Natural killer cell (primary cell): ENCODE results near the gene HOXA10. TPM values are rescaled to one million over a fixed set of nuclear protein-coding genes. Genes with fewer than 3 reads are reported as not detected.

ENCODE experiments used
- ATAC-seq, 3 donors: fragments of 150-1000 bp in 2 of 3; fragments of 200-7000 bp in 1 of 3; cut with Tn5 transposase; 1 replicate in 1 of 3; 2 replicates in 2 of 3; pipeline ENCODE4 v1.10.0; 2021; ENCODE audit warnings: mild to moderate bottlenecking in 2 of 3, moderate library complexity in 2 of 3
- DNase-seq, 2 donors: peaks; one replicate each; pipeline versions ENCODE4 v3.0.0 to v3.0.0-alpha.2; 2013 to 2021; ENCODE audit warnings: mixed read lengths in 1 of 2
- H3K27ac ChIP-seq: one replicate; pipeline ENCODE4 v1.5.1; 2013; ENCODE audit warnings: mild to moderate bottlenecking, low read length
- H3K27me3 ChIP-seq: one replicate; pipeline ENCODE4 v1.6.1; 2013; ENCODE audit warnings: low read length; ENCODE audit not compliant: control insufficient read depth, insufficient read depth
- H3K36me3 ChIP-seq: one replicate; pipeline ENCODE4 v1.6.1; 2013; ENCODE audit warnings: low read length; ENCODE audit not compliant: control insufficient read depth, insufficient read depth
- H3K4me1 ChIP-seq: one replicate; pipeline ENCODE4 v1.6.1; 2013; ENCODE audit warnings: low read length; ENCODE audit not compliant: control insufficient read depth, insufficient read depth
- H3K4me3 ChIP-seq: one replicate; pipeline ENCODE4 v1.5.1; 2013; ENCODE audit warnings: low read length
- H3K9me3 ChIP-seq: one replicate; pipeline ENCODE4 v1.6.1; 2013; ENCODE audit warnings: low read length; ENCODE audit not compliant: control insufficient read depth, insufficient read depth
- H3K27ac Mint-ChIP-seq, 2 donors: one replicate each; pipeline ENCODE4 v1.8.0; 2022; ENCODE audit warnings: mild to moderate bottlenecking in 2 of 2, mixed read lengths in 2 of 2, moderate library complexity in 1 of 2
- H3K27me3 Mint-ChIP-seq, 2 donors: one replicate each; pipeline ENCODE4 v1.8.0; 2022; ENCODE audit warnings: low read depth in 2 of 2, mixed read lengths in 2 of 2
- H3K36me3 Mint-ChIP-seq: one replicate; pipeline ENCODE4 v1.8.0; 2022; ENCODE audit warnings: mixed read lengths
- H3K4me1 Mint-ChIP-seq, 2 donors: one replicate each; pipeline ENCODE4 v1.8.0; 2022; ENCODE audit warnings: mixed read lengths in 2 of 2
- H3K4me3 Mint-ChIP-seq: one replicate; pipeline ENCODE4 v1.8.0; 2022; ENCODE audit warnings: mild to moderate bottlenecking, moderate library complexity, mixed read lengths
- H3K9me3 Mint-ChIP-seq, 2 donors: one replicate each; pipeline ENCODE4 v1.8.0; 2022; ENCODE audit warnings: mixed read lengths in 2 of 2
- WGBS: methylation state at CpG from one replicate; pipeline ENCODE4 v1.1.7; 2013; ENCODE audit warnings: missing lambda C conversion rate; ENCODE audit not compliant: insufficient coverage; 5-methylcytosine and 5-hydroxymethylcytosine counted together
- intact Hi-C: fragments of 100-400 bp; cut with micrococcal nuclease; formaldehyde crosslinking; loops from one replicate; pipeline ENCODE4 v1.14.2; 2022
- total RNA-seq, 4 donors: library from RNA; stranded (reverse); fragments of 120-200 nt in 1 of 4; gene quantifications; one replicate each; pipeline versions ENCODE4 v1.2.3 to v1.2.4, GENCODE V29; 2013 to 2022
- TF ChIP-seq, protein P1 (sequence below): fragments of 200-600 bp; IDR thresholded peaks from one replicate; pipeline ENCODE4 v1.8.0; 2022; ENCODE audit warnings: antibody characterized with exemption

HOXA10 gene
- total RNA-seq, 3 donors from 2014 or later (not counting 1 experiment from before 2014, with no cell fraction given): 0.82 to 3.3 (median 2.2) TPM

- Histone ChIP-seq H3K27me3 (no peaks in the 10 kb centered on the region), H3K4me3 (no peak overlapping the region), H3K9me3 (no peaks in the 10 kb centered on the region), H3K36me3 (no peaks in the 10 kb centered on the region), H3K4me1 (no peaks in the 10 kb centered on the region), H3K27ac (no peak overlapping the region)
- no peak overlapping the region for H3K27ac Mint-ChIP-seq
- intact Hi-C loops: no loop called here
- H3K4me1 Mint-ChIP-seq: no peaks in the 10 kb centered on the region
- TF ChIP-seq, protein P1, sequence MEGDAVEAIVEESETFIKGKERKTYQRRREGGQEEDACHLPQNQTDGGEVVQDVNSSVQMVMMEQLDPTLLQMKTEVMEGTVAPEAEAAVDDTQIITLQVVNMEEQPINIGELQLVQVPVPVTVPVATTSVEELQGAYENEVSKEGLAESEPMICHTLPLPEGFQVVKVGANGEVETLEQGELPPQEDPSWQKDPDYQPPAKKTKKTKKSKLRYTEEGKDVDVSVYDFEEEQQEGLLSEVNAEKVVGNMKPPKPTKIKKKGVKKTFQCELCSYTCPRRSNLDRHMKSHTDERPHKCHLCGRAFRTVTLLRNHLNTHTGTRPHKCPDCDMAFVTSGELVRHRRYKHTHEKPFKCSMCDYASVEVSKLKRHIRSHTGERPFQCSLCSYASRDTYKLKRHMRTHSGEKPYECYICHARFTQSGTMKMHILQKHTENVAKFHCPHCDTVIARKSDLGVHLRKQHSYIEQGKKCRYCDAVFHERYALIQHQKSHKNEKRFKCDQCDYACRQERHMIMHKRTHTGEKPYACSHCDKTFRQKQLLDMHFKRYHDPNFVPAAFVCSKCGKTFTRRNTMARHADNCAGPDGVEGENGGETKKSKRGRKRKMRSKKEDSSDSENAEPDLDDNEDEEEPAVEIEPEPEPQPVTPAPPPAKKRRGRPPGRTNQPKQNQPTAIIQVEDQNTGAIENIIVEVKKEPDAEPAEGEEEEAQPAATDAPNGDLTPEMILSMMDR: no peak
- no peaks in the 10 kb centered on the region for H3K9me3 Mint-ChIP-seq
- no peak for DNase-seq
- 96% methylated on average over 7 of the region's 7 CpGs for WGBS
- H3K27me3 Mint-ChIP-seq: peaks cover 11 to 17% of the 10 kb centered on the region in 2 donors
- no peak for ATAC-seq
- H3K4me3 Mint-ChIP-seq: no peak overlapping the region
- H3K36me3 Mint-ChIP-seq: no peaks in the 10 kb centered on the region
These were observed 52.4 kb downstream of the HOXA10 start for GRCh38 chr7:27121684-27122076.

Other genes with a start within 250 kb of the HOXA10 start
- 1 to 10 TPM in 2 of 3 donors, under 1 TPM in 1; 0.64 to 1.3 (median 1.1) TPM for gene HOXA1, start 78.3 kb downstream of the HOXA10 start, total RNA-seq
- gene HOXA2, start 71.6 kb downstream of the HOXA10 start, total RNA-seq: not detected
- gene HOXA4, start 43.6 kb downstream of the HOXA10 start, total RNA-seq: 1 to 10 TPM in 1 of 3 donors, under 1 TPM in 2; 0.52 to 2.1 (median 0.63) TPM
- 10 to 100 TPM in 1 of 3 donors, under 1 TPM in 2; 0.29 to 13.0 (median 0.52) TPM for gene HOXA5, start 30.6 kb downstream of the HOXA10 start, total RNA-seq
- gene HOXA6, start 26.5 kb downstream of the HOXA10 start, total RNA-seq: under 1 TPM; 0.28 to 0.65 (median 0.43) TPM
- under 1 TPM; 0.32 to 0.78 (median 0.35) TPM for gene HOXA3, start 21.7 kb downstream of the HOXA10 start, total RNA-seq
- not detected for gene HOXA7, start 17.6 kb downstream of the HOXA10 start, total RNA-seq
- 1 to 10 TPM in 1 of 3 donors, under 1 TPM in 2; 0.39 to 4.6 (median 0.42) TPM for gene HOXA9, start 8.8 kb downstream of the HOXA10 start, total RNA-seq
- not detected for gene HOXA11, start 10.9 kb upstream of the HOXA10 start, total RNA-seq
- not detected for gene HOXA13, start 25.8 kb upstream of the HOXA10 start, total RNA-seq
- not detected for gene EVX1, start 68.5 kb upstream of the HOXA10 start, total RNA-seq